Naive thymus-derived CD8-positive, alpha-beta T cell (primary cell): Measurements from ENCODE around the gene CNOT8. TPM values are rescaled to one million over a fixed set of nuclear protein-coding genes. Genes with fewer than 3 reads are reported as not detected.

Source experiments
- ATAC-seq, 2 donors: fragments of 150-1000 bp; cut with Tn5 transposase in 1 of 2; sonication (Bioruptor Pico), chemical (Tn5 transposase) in 1 of 2; 1 replicate in 1 of 2; 2 replicates in 1 of 2; pipeline ENCODE4 v1.10.0; 2021; ENCODE audit warnings: mild to moderate bottlenecking in 2 of 2, moderate library complexity in 2 of 2
- POLR2A ChIA-PET: fragments of 350-600 bp; sonication (Branson Sonifier 250); formaldehyde crosslinking; loops from one replicate; lab custom pipeline; 2021; ENCODE audit warnings: antibody characterized with exemption; lab: Charles Lee
- DNase-seq, 10 donors: peaks; one replicate each; pipeline versions ENCODE4 v3.0.0 to v3.0.0-alpha.2; 2020 to 2022
- H3K27ac Mint-ChIP-seq, 10 donors: one replicate each; pipeline ENCODE4 v1.8.0; 2020 to 2022; ENCODE audit warnings: mild to moderate bottlenecking in 10 of 10, mixed read lengths in 10 of 10, moderate library complexity in 4 of 10, inconsistent platforms in 1 of 10
- H3K27me3 Mint-ChIP-seq, 5 donors: one replicate each; pipeline ENCODE4 v1.8.0; 2021 to 2022; ENCODE audit warnings: mixed read lengths in 5 of 5
- H3K36me3 Mint-ChIP-seq, 3 donors: one replicate each; pipeline ENCODE4 v1.8.0; 2020 to 2022; ENCODE audit warnings: mixed read lengths in 3 of 3, mild to moderate bottlenecking in 2 of 3, inconsistent platforms in 1 of 3
- H3K4me1 Mint-ChIP-seq, 4 donors: one replicate each; pipeline ENCODE4 v1.8.0; 2021 to 2022; ENCODE audit warnings: mixed read lengths in 4 of 4
- H3K4me3 Mint-ChIP-seq, 10 donors: one replicate each; pipeline ENCODE4 v1.8.0; 2020 to 2022; ENCODE audit warnings: mild to moderate bottlenecking in 10 of 10, mixed read lengths in 10 of 10, moderate library complexity in 6 of 10, inconsistent platforms in 1 of 10
- H3K9me3 Mint-ChIP-seq, 9 donors: one replicate each; pipeline ENCODE4 v1.8.0; 2020 to 2022; ENCODE audit warnings: mixed read lengths in 9 of 9, mild to moderate bottlenecking in 3 of 9, inconsistent platforms in 1 of 9, moderate library complexity in 1 of 9
- polyA plus RNA-seq, 3 donors: library from polyadenylated mRNA; unstranded; fragments of 300-500 nt; fragmentation: Illumina TruSeq; gene quantifications; one replicate each; pipeline ENCODE4 v1.2.3, GENCODE V29; 2021
- total RNA-seq, 8 experiments: library from RNA in 2 of 8; stranded (reverse) in 2 of 8; gene quantifications; one replicate each; pipeline ENCODE4 v1.2.3 and lab custom pipeline; 2021 to 2026

The CNOT8 gene
- total and polyA plus RNA-seq, 5 experiments from 2014 or later = 112 to 157 (median 134) TPM

DNA sequence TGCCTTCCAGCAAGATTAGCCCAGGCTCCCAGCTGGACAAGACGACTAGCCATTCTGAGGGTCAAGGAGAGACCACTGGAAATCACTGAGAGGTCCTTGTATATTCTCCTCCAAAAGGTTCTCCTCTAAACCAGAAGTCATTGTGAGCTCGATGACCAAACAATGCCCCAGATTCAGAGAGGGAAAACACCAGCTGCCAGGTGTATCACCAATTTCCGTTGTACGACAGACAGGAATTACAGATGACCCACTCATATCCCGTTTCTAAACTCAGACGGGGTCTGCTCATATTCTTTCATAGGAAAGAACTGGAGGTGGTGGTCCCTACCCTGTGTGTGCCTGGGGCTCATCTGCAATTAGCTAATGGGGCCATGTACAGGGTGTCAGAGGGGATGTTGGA lies 22.2 kb upstream of the CNOT8 start:
- peak overlapping the region in 2 of 10 donors; percentile 25 to 40 for H3K27ac Mint-ChIP-seq

DNA sequence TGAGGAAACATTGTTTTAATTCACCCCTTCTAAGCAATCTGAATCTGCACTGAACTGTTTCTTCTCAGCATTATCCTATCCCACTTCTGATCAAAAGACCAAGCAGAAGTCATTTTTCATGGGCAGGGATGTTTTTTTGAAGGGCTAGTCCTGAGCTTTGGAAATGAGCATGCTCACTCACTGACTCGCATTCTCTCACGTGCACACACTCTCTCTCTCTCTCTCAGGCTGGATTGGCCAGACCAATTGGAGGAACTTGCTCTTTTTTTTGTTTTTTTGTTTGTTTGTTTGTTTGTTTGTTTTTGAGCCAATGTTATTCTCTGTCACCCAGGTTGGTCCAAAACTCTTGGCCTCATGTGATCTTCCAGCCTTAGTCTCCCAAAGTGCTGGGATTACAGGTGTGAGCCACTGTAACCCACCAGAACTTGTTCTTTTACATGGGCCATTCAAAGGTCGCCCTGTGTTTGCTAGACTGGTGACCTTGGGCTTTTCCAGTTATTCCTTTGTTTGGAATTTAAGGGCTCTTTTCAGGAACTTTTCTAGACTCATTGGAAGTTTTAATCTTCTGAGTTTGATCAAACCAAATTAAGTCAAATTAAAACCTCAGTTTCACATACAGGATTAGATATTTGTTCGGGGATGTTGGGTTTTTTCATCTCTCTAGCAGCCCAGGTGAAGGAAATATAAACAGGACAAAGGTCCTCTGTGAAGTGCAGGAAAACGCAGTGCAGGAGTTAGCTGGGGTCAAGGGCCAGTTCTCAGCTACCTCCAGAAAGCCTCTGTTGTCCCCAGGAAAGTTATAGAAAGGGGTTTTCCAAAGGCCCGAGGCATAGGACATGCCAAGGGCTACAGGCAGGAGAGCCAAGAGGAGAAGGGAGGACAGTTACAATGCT lies 21.2 kb upstream of the CNOT8 start:
- H3K9me3 Mint-ChIP-seq = no peaks in the 10 kb centered on the region
- POLR2A ChIA-PET = no interaction called here
- peaks cover 4 to 8% (median 6%) of the 10 kb centered on the region in 4 donors for H3K4me1 Mint-ChIP-seq
- H3K4me3 Mint-ChIP-seq = no peak overlapping the region
- H3K27me3 Mint-ChIP-seq = no peaks in the 10 kb centered on the region
- peaks cover 0 to 1% (median 0%) of the 10 kb centered on the region in 3 donors for H3K36me3 Mint-ChIP-seq
- no peak for ATAC-seq
- peak overlapping the region in 1 of 10 donors; percentile 4 for H3K27ac Mint-ChIP-seq
- DNase-seq = no peak

More for the DNA sequence above, 22.2 kb upstream of the CNOT8 start:
- peaks cover 4 to 12% (median 8%) of the 10 kb centered on the region in 4 donors for H3K4me1 Mint-ChIP-seq
- no peak for DNase-seq
- no peaks in the 10 kb centered on the region for H3K27me3 Mint-ChIP-seq
- POLR2A ChIA-PET = interaction anchor here (1.4 kb wide), 1 partner anchor 18 kb away, joined by 3 read pairs; no protein-coding TSS in a partner anchor
- no peak for ATAC-seq
- no peaks in the 10 kb centered on the region for H3K9me3 Mint-ChIP-seq
- H3K4me3 Mint-ChIP-seq = no peak overlapping the region
- peaks cover 0 to 1% (median 0%) of the 10 kb centered on the region in 3 donors for H3K36me3 Mint-ChIP-seq

GRCh38 chr5:154840435-154841272 lies 17.8 kb upstream of the CNOT8 start:
- H3K9me3 Mint-ChIP-seq = no peaks in the 10 kb centered on the region
- H3K27me3 Mint-ChIP-seq = no peaks in the 10 kb centered on the region
- no peaks in the 10 kb centered on the region for H3K36me3 Mint-ChIP-seq
- POLR2A ChIA-PET = interaction anchor here (1.7 kb wide), 1 partner anchor 17 kb away, joined by 7 read pairs; no protein-coding TSS in a partner anchor
- H3K4me3 Mint-ChIP-seq = no peak overlapping the region
- DNase-seq = no peak
- peaks cover 0 to 4% (median 0%) of the 10 kb centered on the region in 4 donors for H3K4me1 Mint-ChIP-seq
- peak overlapping the region in 2 of 10 donors; percentile 15 to 67 for H3K27ac Mint-ChIP-seq
- no peak for ATAC-seq

DNA sequence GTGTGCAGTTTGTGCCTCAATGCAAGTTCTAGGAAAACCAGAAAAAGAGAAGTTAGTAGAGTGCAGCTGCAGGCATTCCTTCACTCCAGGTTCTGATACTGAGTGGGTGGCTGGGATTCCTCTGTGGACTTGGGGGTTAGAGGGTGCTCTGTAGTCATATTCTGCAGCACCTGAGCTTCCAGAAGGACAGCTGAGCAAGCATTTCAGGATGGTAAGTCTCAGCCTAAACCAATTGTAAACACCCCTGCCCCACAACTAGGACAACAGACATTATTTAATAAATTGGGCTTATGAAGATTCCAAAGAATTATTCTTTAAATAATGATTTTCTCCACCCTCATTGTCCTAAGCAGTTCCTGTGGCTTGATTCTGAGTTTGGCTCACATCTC lies 17.2 kb upstream of the CNOT8 start:
- no peaks in the 10 kb centered on the region for H3K36me3 Mint-ChIP-seq
- H3K4me1 Mint-ChIP-seq = peaks cover 0 to 4% (median 0%) of the 10 kb centered on the region in 4 donors
- POLR2A ChIA-PET = interaction anchor here (0.7 to 1.7 kb wide), 2 partner anchors 9 to 16 kb away, joined by 3 to 7 read pairs; no protein-coding TSS in a partner anchor
- ATAC-seq (no peak), DNase-seq (no peak)
- H3K27me3 Mint-ChIP-seq = no peaks in the 10 kb centered on the region
- H3K27ac Mint-ChIP-seq = peak overlapping the region in 1 of 10 donors; percentile 8
- no peak overlapping the region for H3K4me3 Mint-ChIP-seq
- H3K9me3 Mint-ChIP-seq = no peaks in the 10 kb centered on the region

DNA sequence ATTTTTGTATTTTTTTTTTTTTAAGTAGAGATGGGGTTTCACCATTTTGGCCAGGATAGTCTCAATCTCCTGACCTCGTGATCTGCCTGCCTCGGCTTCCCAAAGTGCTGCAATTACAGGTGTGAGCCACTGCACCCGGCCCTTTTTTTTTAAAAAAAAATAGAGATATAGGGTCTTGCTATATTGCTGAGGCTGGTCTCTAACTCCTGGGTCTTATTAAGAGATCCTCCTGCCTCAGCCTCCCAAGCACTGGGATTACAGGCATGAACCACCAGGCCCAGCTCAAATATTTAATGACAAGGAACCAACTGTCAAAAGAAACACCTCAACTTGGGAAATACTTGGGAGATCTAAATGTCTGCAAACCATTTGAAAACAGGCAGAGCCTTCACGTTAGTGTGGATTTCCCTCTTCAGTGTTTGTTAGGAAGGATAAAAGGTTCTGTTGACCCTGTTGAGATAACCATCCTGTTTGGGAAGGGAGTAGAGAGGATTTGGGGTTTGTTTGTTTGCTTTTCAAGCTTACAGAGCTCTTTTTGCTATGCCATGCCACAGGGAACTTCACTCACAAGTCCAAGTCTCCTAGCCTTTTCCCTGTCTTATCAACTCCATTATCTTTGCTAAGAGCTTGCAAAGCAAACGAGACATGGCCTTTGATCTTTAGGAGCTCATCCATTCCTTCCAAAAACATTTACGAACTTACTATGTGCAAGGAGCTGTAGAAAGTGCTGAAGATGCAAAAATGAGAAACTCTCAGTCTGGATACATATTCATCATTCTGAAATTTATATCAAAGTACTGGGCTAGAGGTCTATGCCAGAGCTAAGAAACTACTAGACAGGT lies 15.5 kb upstream of the CNOT8 start:
- POLR2A ChIA-PET = no interaction called here
- Mint-ChIP-seq H3K27ac (no peak overlapping the region), H3K4me3 (no peak overlapping the region), H3K27me3 (no peaks in the 10 kb centered on the region), H3K9me3 (no peaks in the 10 kb centered on the region), H3K36me3 (no peaks in the 10 kb centered on the region), H3K4me1 (peaks cover 0 to 4% (median 0%) of the 10 kb centered on the region in 4 donors)
- no peak for DNase-seq
- no peak for ATAC-seq

GRCh38 chr5:154844809-154845208 lies 13.6 kb upstream of the CNOT8 start:
- Mint-ChIP-seq H3K27ac (no peak overlapping the region), H3K4me3 (no peak overlapping the region), H3K4me1 (peaks cover 0 to 2% (median 0%) of the 10 kb centered on the region in 4 donors), H3K9me3 (no peaks in the 10 kb centered on the region), H3K36me3 (no peaks in the 10 kb centered on the region), H3K27me3 (no peaks in the 10 kb centered on the region)
- ATAC-seq (no peak), DNase-seq (no peak)
- POLR2A ChIA-PET = no interaction called here

DNA sequence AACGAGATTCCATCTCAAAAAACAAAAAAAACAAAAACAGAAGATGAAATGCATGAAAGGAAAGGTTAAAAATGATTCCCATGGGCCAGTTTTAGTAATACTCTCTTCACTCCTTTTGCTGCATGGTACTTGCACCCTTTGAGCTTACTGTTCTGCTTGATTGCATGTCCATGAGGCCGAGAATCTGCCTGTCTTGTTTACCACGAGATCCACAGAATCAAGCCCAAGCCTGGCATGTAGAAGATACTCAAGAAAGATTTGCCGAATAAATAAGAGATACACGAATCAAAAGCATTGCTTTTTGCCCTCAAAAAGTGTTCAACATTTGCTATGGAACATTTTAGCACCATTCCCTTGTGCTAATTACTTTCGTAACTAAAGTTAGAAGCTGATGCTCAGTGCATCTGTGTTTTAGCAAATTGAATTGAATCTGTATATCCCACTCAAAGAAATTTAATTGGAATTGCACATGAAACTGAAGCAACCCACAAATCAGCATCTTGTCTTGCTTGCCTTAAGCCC lies 9.1 kb upstream of the CNOT8 start:
- no peak for ATAC-seq
- DNase-seq = no peak
- POLR2A ChIA-PET = no interaction called here
- H3K27me3 Mint-ChIP-seq = no peaks in the 10 kb centered on the region
- no peaks in the 10 kb centered on the region for H3K9me3 Mint-ChIP-seq
- H3K27ac Mint-ChIP-seq = no peak overlapping the region
- H3K4me1 Mint-ChIP-seq = peaks cover 0 to 10% (median 4%) of the 10 kb centered on the region in 4 donors
- H3K36me3 Mint-ChIP-seq = no peaks in the 10 kb centered on the region
- H3K4me3 Mint-ChIP-seq = no peak overlapping the region

- Mint-ChIP-seq H3K36me3 (no peaks in the 10 kb centered on the region), H3K27me3 (no peaks in the 10 kb centered on the region), H3K27ac (no peak overlapping the region), H3K4me1 (peaks cover 0 to 10% (median 4%) of the 10 kb centered on the region in 4 donors), H3K9me3 (no peaks in the 10 kb centered on the region), H3K4me3 (no peak overlapping the region)
- POLR2A ChIA-PET = no interaction called here
- DNase-seq (no peak), ATAC-seq (no peak)
Observed at GRCh38 chr5:154849791-154850201, 8.6 kb upstream of the CNOT8 start.

- DNase-seq (no peak), ATAC-seq (no peak)
- no peaks in the 10 kb centered on the region for H3K27me3 Mint-ChIP-seq
- POLR2A ChIA-PET = no interaction called here
- peak within 1 kb of the TSS in 3 of 10 donors; percentile 27 to 54 (median 41) for H3K27ac Mint-ChIP-seq
- H3K9me3 Mint-ChIP-seq = no peaks in the 10 kb centered on the region
- H3K4me1 Mint-ChIP-seq = peaks cover 0 to 10% (median 4%) of the 10 kb centered on the region in 4 donors
- peak within 1 kb of the TSS in 2 of 10 donors; percentile 3 to 37 for H3K4me3 Mint-ChIP-seq
- H3K36me3 Mint-ChIP-seq = no peaks in the 10 kb centered on the region
Observed at GRCh38 chr5:154850255-154851062, 8.0 kb upstream of the CNOT8 start, which contains the start of gene FAXDC2. Gene FAXDC2 (minus strand): TSS chr5:154850603. CDS start chr5:154838178, 12,425 bp downstream.

GRCh38 chr5:154851351-154851750 lies 7.1 kb upstream of the CNOT8 start:
- no peaks in the 10 kb centered on the region for H3K36me3 Mint-ChIP-seq
- POLR2A ChIA-PET = no interaction called here
- no peak overlapping the region for H3K4me3 Mint-ChIP-seq
- no peaks in the 10 kb centered on the region for H3K27me3 Mint-ChIP-seq
- no peaks in the 10 kb centered on the region for H3K9me3 Mint-ChIP-seq
- DNase-seq = no peak
- peaks cover 0 to 10% (median 4%) of the 10 kb centered on the region in 4 donors for H3K4me1 Mint-ChIP-seq
- no peak for ATAC-seq
- H3K27ac Mint-ChIP-seq = no peak overlapping the region
